Measurements from ENCODE around the gene CAMK1D.

GRCh38 chr10:12790270-12790669, 440.9 kb downstream of the CAMK1D start:
- TF ChIP-seq CTCF (IDR thresholded peaks at IDR 0.05; ENCODE audit: low read depth, low read length, poor library complexity, severe bottlenecking) (no peak), EZH2phosphoT487 (IDR thresholded peaks at IDR 0.05; ENCODE audit: borderline replicate concordance, low read length) (no peak)

Data from DOHH2 (cell line).